ENCODE measurements around the gene ST3GAL5.

GRCh38 chr2:85854897-85855296, 33.9 kb downstream of the ST3GAL5 start:
- no peak for TF ChIP-seq CTCF (IDR thresholded peaks at IDR 0.05; ENCODE audit: low read length)
- no peak for TF ChIP-seq EZH2 (optimal IDR thresholded peaks at IDR 0.05; ENCODE audit: low read depth, low read length)
- TF ChIP-seq EZH2phosphoT487 (IDR thresholded peaks at IDR 0.05; ENCODE audit: low read length) = no peak
